Astrocyte (in vitro differentiated cells and primary cell): ENCODE data around the gene ZNF827. TPM values are rescaled to one million over a fixed set of nuclear protein-coding genes. Genes with fewer than 3 reads are reported as not detected.

Experiments
- DNase-seq: peaks from one replicate; pipeline ENCODE4 v3.0.0-alpha.2; 2010; ENCODE audit warnings: low read depth
- FAIRE-seq: peaks from 2 replicates; lab custom pipeline; 2011; peaks lifted over from hg19 to GRCh38; lab: Jason Lieb, UNC
- H2AFZ ChIP-seq: 2 replicates; pipeline ENCODE4 v1.6.0; 2012; ENCODE audit warnings: low read depth, low read length, inconsistent platforms
- H3K27ac ChIP-seq: 2 replicates; pipeline ENCODE4 v1.5.1; 2011; ENCODE audit warnings: low read depth, low read length, inconsistent platforms
- H3K27me3 ChIP-seq: 2 replicates; pipeline ENCODE4 v1.6.0; 2011; ENCODE audit warnings: low read length, inconsistent platforms; ENCODE audit not compliant: insufficient read depth
- H3K36me3 ChIP-seq: 2 replicates; pipeline ENCODE4 v1.5.1; 2011; ENCODE audit warnings: low read length, inconsistent platforms; ENCODE audit not compliant: insufficient read depth
- H3K4me1 ChIP-seq: 2 replicates; pipeline ENCODE4 v1.5.1; 2011; ENCODE audit warnings: low read length, inconsistent platforms; ENCODE audit not compliant: insufficient read depth
- H3K4me2 ChIP-seq: 2 replicates; pipeline ENCODE4 v1.6.0; 2012; ENCODE audit warnings: low read length, inconsistent platforms
- H3K4me3 ChIP-seq: 2 replicates; pipeline ENCODE4 v1.5.1; 2011; ENCODE audit warnings: low read depth, mild to moderate bottlenecking, low read length, inconsistent platforms; ENCODE audit not compliant: insufficient read depth
- H3K79me2 ChIP-seq: 2 replicates; pipeline ENCODE4 v1.6.0; 2012; ENCODE audit warnings: mild to moderate bottlenecking, low read length, inconsistent platforms; ENCODE audit not compliant: insufficient read depth
- H3K9ac ChIP-seq: 2 replicates; pipeline ENCODE4 v1.6.0; 2012; ENCODE audit warnings: mild to moderate bottlenecking, low read length, inconsistent platforms
- H3K9me3 ChIP-seq: 2 replicates; pipeline ENCODE4 v1.5.1; 2012; ENCODE audit warnings: low read depth, mild to moderate bottlenecking, low read length, inconsistent platforms; ENCODE audit not compliant: insufficient read depth
- H4K20me1 ChIP-seq: 2 replicates; pipeline ENCODE4 v1.6.0; 2012; ENCODE audit warnings: low read length, inconsistent platforms; ENCODE audit not compliant: insufficient read depth
- H3K27ac Mint-ChIP-seq: one replicate; pipeline ENCODE4 v1.8.0; 2021; ENCODE audit warnings: mild to moderate bottlenecking, mixed read lengths; ENCODE audit not compliant: unreplicated experiment
- H3K27me3 Mint-ChIP-seq: one replicate; pipeline ENCODE4 v1.8.0; 2021; ENCODE audit warnings: low read depth, mixed read lengths; ENCODE audit not compliant: unreplicated experiment
- H3K36me3 Mint-ChIP-seq: one replicate; pipeline ENCODE4 v1.8.0; 2021; ENCODE audit warnings: low read depth, mixed read lengths; ENCODE audit not compliant: unreplicated experiment
- H3K4me1 Mint-ChIP-seq: one replicate; pipeline ENCODE4 v1.8.0; 2021; ENCODE audit warnings: low read depth, mixed read lengths; ENCODE audit not compliant: unreplicated experiment
- H3K4me3 Mint-ChIP-seq: one replicate; pipeline ENCODE4 v1.8.0; 2021; ENCODE audit warnings: mild to moderate bottlenecking, moderate library complexity, mixed read lengths; ENCODE audit not compliant: unreplicated experiment
- H3K9me3 Mint-ChIP-seq: one replicate; pipeline ENCODE4 v1.8.0; 2021; ENCODE audit warnings: mild to moderate bottlenecking, mixed read lengths; ENCODE audit not compliant: unreplicated experiment
- EZH2 ChIP-seq: IDR thresholded peaks from 2 replicates; pipeline ENCODE4 v1.6.1; 2012; ENCODE audit warnings: mild to moderate bottlenecking, low read length, inconsistent platforms; ENCODE audit not compliant: insufficient read depth
- total RNA-seq: library from RNA; stranded (reverse); gene quantifications from 2 replicates; pipeline ENCODE4 v1.2.1, GENCODE V29; 2021
- TF ChIP-seq, protein P1 (sequence below): IDR thresholded peaks from 2 replicates; pipeline ENCODE4 v1.5.1; 2011; ENCODE audit warnings: low read depth, mild to moderate bottlenecking, inconsistent platforms, low read length, moderate library complexity; ENCODE audit not compliant: insufficient read depth

The ZNF827 gene
- total RNA-seq, 1 donor from 2014 or later: 39.7 TPM

DNA sequence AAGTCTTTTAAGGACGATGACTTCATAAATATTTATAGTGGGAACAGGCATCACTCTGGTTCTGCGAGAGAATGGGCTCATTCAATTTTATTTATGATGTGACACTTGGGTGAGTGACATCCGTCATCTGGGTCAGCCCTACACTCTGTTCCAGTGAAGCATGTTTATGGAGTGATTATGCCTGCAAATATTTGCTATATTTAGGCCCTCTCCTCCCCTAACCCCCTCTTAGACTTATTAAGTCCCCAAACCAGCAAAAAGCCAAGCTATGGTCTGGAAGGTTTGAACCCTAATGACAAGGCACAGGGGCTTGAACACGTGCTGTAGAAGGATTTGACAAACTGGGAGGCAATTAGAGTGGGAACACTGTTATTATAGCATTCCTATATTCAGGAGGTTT is 202.8 kb downstream of the ZNF827 start:
- H3K4me1 Mint-ChIP-seq: peaks cover 45% of the 10 kb centered on the region

DNA sequence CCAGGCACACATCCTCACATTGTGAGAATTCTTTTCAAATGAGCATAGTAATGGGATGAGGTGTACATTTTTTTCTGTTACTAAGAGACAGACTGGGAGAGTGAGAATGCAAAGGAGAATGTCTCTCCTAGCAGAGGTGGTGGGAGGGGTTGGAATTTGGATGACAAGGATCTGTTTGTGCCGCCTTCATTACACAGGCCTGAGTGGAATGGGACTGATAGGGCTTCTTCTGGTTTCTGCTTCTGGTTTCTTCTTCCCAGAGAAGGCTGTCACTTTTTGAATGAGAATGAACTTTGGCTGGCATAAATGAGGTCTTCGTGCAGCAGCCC is 203.3 kb downstream of the ZNF827 start:
- Histone ChIP-seq H3K4me2 (peak overlapping the region; percentile 87), H3K79me2 (no peaks in the 10 kb centered on the region), H3K9me3 (no peaks in the 10 kb centered on the region), H3K36me3 (no peaks in the 10 kb centered on the region), H2AFZ (no peak overlapping the region), H3K4me1 (peaks cover 31% of the 10 kb centered on the region), H3K27ac (peak overlapping the region; percentile 100), H3K27me3 (no peaks in the 10 kb centered on the region), H3K4me3 (peak overlapping the region; percentile 46), H4K20me1 (no peaks in the 10 kb centered on the region), H3K9ac (peak overlapping the region; percentile 92)
- Mint-ChIP-seq H3K4me3 (peak overlapping the region; percentile 4), H3K36me3 (peaks cover under 1% of the 10 kb centered on the region), H3K4me1 (peaks cover 47% of the 10 kb centered on the region), H3K9me3 (no peaks in the 10 kb centered on the region), H3K27me3 (no peaks in the 10 kb centered on the region), H3K27ac (peak overlapping the region; percentile 100)
- TF ChIP-seq EZH2: no peak
- TF ChIP-seq, protein P1, sequence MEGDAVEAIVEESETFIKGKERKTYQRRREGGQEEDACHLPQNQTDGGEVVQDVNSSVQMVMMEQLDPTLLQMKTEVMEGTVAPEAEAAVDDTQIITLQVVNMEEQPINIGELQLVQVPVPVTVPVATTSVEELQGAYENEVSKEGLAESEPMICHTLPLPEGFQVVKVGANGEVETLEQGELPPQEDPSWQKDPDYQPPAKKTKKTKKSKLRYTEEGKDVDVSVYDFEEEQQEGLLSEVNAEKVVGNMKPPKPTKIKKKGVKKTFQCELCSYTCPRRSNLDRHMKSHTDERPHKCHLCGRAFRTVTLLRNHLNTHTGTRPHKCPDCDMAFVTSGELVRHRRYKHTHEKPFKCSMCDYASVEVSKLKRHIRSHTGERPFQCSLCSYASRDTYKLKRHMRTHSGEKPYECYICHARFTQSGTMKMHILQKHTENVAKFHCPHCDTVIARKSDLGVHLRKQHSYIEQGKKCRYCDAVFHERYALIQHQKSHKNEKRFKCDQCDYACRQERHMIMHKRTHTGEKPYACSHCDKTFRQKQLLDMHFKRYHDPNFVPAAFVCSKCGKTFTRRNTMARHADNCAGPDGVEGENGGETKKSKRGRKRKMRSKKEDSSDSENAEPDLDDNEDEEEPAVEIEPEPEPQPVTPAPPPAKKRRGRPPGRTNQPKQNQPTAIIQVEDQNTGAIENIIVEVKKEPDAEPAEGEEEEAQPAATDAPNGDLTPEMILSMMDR: no peak
- FAIRE-seq (peak; percentile 98), DNase-seq (peak; percentile 98)

More for the DNA sequence above, 202.8 kb downstream of the ZNF827 start:
- FAIRE-seq (peak; percentile 59), DNase-seq (peak; percentile 5)
- TF ChIP-seq, protein P1: no peak
- TF ChIP-seq EZH2: no peak
- Mint-ChIP-seq H3K27ac (peak overlapping the region; percentile 100), H3K36me3 (peaks cover 2% of the 10 kb centered on the region), H3K27me3 (no peaks in the 10 kb centered on the region), H3K4me3 (peak overlapping the region; percentile 4), H3K9me3 (no peaks in the 10 kb centered on the region)
- Histone ChIP-seq H3K4me1 (peaks cover 31% of the 10 kb centered on the region), H3K9ac (peak overlapping the region; percentile 92), H3K36me3 (no peaks in the 10 kb centered on the region), H2AFZ (no peak overlapping the region), H3K27me3 (no peaks in the 10 kb centered on the region), H4K20me1 (no peaks in the 10 kb centered on the region), H3K27ac (peak overlapping the region; percentile 100), H3K9me3 (no peaks in the 10 kb centered on the region), H3K4me2 (peak overlapping the region; percentile 87), H3K79me2 (no peaks in the 10 kb centered on the region), H3K4me3 (no peak overlapping the region)

DNA sequence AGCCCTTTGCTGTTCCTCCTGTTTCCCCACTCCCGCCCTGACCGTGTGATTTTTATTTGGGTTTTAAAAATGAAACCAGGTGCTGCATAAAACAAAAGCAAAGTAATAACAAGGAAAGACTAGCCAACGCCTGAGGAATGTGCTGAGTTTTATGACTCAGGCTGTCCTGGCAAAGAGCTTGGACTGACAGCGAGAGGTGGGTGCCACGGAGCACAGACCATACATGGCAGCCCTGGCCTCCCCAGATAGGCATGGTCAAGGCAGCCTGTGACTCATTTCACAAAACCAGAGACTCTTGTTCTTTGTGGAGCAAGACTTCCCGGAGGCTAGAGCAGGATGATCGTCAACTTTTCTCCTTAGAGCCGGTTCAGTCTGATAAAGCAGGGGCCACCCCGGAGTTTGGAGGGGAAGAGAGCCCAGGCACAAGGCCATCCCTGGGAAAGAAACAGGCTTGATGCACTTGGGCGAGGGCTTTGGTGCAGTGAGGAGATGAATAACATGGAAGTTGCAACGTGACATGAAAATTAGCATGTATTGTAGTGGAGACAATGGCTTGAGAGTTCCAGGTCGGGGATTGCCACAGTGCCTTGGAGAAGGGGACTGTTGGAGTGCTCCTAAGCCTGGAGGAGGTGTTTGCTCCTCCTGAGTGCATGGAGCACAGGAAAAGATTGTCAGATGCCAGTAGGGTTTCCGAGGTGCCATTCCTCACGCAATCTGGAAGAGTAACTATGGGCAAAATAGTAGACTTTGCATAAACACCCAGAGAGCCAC is 203.9 kb downstream of the ZNF827 start:
- peaks cover 47% of the 10 kb centered on the region for H3K4me1 Mint-ChIP-seq
- peak; percentile 99 for DNase-seq
- H4K20me1 ChIP-seq: no peaks in the 10 kb centered on the region

More for the DNA sequence above, 203.9 kb downstream of the ZNF827 start:
- Histone ChIP-seq H3K4me1 (peaks cover 31% of the 10 kb centered on the region), H3K9ac (peak overlapping the region; percentile 92), H3K4me2 (peak overlapping the region; percentile 87), H3K9me3 (no peaks in the 10 kb centered on the region), H3K27me3 (no peaks in the 10 kb centered on the region), H3K36me3 (no peaks in the 10 kb centered on the region), H3K27ac (peak overlapping the region; percentile 100), H2AFZ (no peak overlapping the region), H3K4me3 (peak overlapping the region; percentile 46), H3K79me2 (no peaks in the 10 kb centered on the region)
- FAIRE-seq: no peak
- Mint-ChIP-seq H3K27ac (peak overlapping the region; percentile 100), H3K9me3 (no peaks in the 10 kb centered on the region), H3K36me3 (no peaks in the 10 kb centered on the region), H3K27me3 (no peaks in the 10 kb centered on the region), H3K4me3 (peak overlapping the region; percentile 27)
- TF ChIP-seq, protein P1: no peak
- TF ChIP-seq EZH2: no peak
